Stimulated activated naive B cell treated with anti-CD40 and anti-IgM and Interleukin-4, amounts not matched to agents 10 μg/mL and 1 μg/mL and 100 μg/mL, for 72 hours (primary cell): ENCODE data around the gene SIK3.

ENCODE experiments used
- ATAC-seq, 2 donors: fragments of 150-1000 bp; cut with Tn5 transposase; replicated peaks; 2 replicates each; pipeline ENCODE4 v1.10.0; 2021; ENCODE audit warnings: moderate library complexity in 1 of 2
- DNase-seq: peaks from one replicate; pipeline ENCODE4 v3.0.0; 2021
- H3K27ac Mint-ChIP-seq: one replicate; pipeline ENCODE4 v1.8.0; 2022; ENCODE audit warnings: mild to moderate bottlenecking, mixed read lengths
- H3K27me3 Mint-ChIP-seq, 2 donors: one replicate each; pipeline ENCODE4 v1.8.0; 2022; ENCODE audit warnings: mixed read lengths in 2 of 2
- H3K36me3 Mint-ChIP-seq, 2 donors: one replicate each; pipeline ENCODE4 v1.8.0; 2022; ENCODE audit warnings: mixed read lengths in 2 of 2, mild to moderate bottlenecking in 1 of 2
- H3K4me1 Mint-ChIP-seq, 2 donors: one replicate each; pipeline ENCODE4 v1.8.0; 2022; ENCODE audit warnings: mixed read lengths in 2 of 2, mild to moderate bottlenecking in 1 of 2
- H3K4me3 Mint-ChIP-seq, 2 donors: one replicate each; pipeline ENCODE4 v1.8.0; 2022; ENCODE audit warnings: mild to moderate bottlenecking in 2 of 2, mixed read lengths in 2 of 2, moderate library complexity in 1 of 2
- H3K9me3 Mint-ChIP-seq, 2 donors: one replicate each; pipeline ENCODE4 v1.8.0; 2022; ENCODE audit warnings: mixed read lengths in 2 of 2, mild to moderate bottlenecking in 1 of 2

SIK3 gene

GRCh38 chr11:116932181-116932580, 166.0 kb downstream of the SIK3 start:
- Mint-ChIP-seq H3K4me1 (peaks cover 47 to 72% of the 10 kb centered on the region in 2 donors), H3K36me3 (peaks cover 19 to 29% of the 10 kb centered on the region in 2 donors), H3K27me3 (no peaks in the 10 kb centered on the region), H3K9me3 (peaks cover 5 to 10% of the 10 kb centered on the region in 2 donors), H3K4me3 (peak overlapping the region in 1 of 2 donors; percentile 46), H3K27ac (peak overlapping the region; percentile 70)
- no peak for DNase-seq
- no peak for ATAC-seq

- Mint-ChIP-seq H3K27ac (peak overlapping the region; percentile 91), H3K9me3 (peaks cover 5 to 10% of the 10 kb centered on the region in 2 donors), H3K27me3 (no peaks in the 10 kb centered on the region), H3K36me3 (peaks cover 16 to 25% of the 10 kb centered on the region in 2 donors), H3K4me3 (peak overlapping the region; percentile 36 to 46), H3K4me1 (peaks cover 46 to 74% of the 10 kb centered on the region in 2 donors)
- ATAC-seq (peak; percentile 32 to 45), DNase-seq (no peak)
Measured at GRCh38 chr11:116931206-116931953, 166.8 kb downstream of the SIK3 start.

GRCh38 chr11:116930586-116930985, 167.6 kb downstream of the SIK3 start:
- no peak for DNase-seq
- Mint-ChIP-seq H3K27ac (peak overlapping the region; percentile 91), H3K9me3 (peaks cover 5 to 10% of the 10 kb centered on the region in 2 donors), H3K36me3 (peaks cover 15 to 25% of the 10 kb centered on the region in 2 donors), H3K4me1 (peaks cover 46 to 81% of the 10 kb centered on the region in 2 donors), H3K27me3 (no peaks in the 10 kb centered on the region), H3K4me3 (peak overlapping the region; percentile 78 to 84)
- ATAC-seq: no peak

- Mint-ChIP-seq H3K4me3 (peak overlapping the region; percentile 78 to 84), H3K9me3 (peaks cover 5 to 10% of the 10 kb centered on the region in 2 donors), H3K36me3 (peaks cover 15 to 25% of the 10 kb centered on the region in 2 donors), H3K27ac (peak overlapping the region; percentile 91), H3K27me3 (no peaks in the 10 kb centered on the region), H3K4me1 (peaks cover 46 to 83% of the 10 kb centered on the region in 2 donors)
- DNase-seq: no peak
- ATAC-seq: no peak
Measured at GRCh38 chr11:116930177-116930576, 168.1 kb downstream of the SIK3 start.

GRCh38 chr11:116929414-116930090, 168.7 kb downstream of the SIK3 start:
- H3K27me3 Mint-ChIP-seq: no peaks in the 10 kb centered on the region
- peak overlapping the region; percentile 91 for H3K27ac Mint-ChIP-seq
- H3K36me3 Mint-ChIP-seq: peaks cover 20 to 29% of the 10 kb centered on the region in 2 donors
- DNase-seq (no peak), ATAC-seq (no peak)
- H3K4me1 Mint-ChIP-seq: peaks cover 53 to 86% of the 10 kb centered on the region in 2 donors
- H3K9me3 Mint-ChIP-seq: peaks cover 5 to 10% of the 10 kb centered on the region in 2 donors
- peak overlapping the region; percentile 78 to 84 for H3K4me3 Mint-ChIP-seq

GRCh38 chr11:116928845-116929244, 169.4 kb downstream of the SIK3 start:
- peaks cover 3 to 5% of the 10 kb centered on the region in 2 donors for H3K9me3 Mint-ChIP-seq
- H3K4me3 Mint-ChIP-seq: peak overlapping the region in 1 of 2 donors; percentile 57
- peaks cover 17 to 24% of the 10 kb centered on the region in 2 donors for H3K36me3 Mint-ChIP-seq
- H3K27ac Mint-ChIP-seq: peak overlapping the region; percentile 80
- no peaks in the 10 kb centered on the region for H3K27me3 Mint-ChIP-seq
- H3K4me1 Mint-ChIP-seq: peaks cover 51 to 83% of the 10 kb centered on the region in 2 donors
- DNase-seq (no peak), ATAC-seq (no peak)

DNA sequence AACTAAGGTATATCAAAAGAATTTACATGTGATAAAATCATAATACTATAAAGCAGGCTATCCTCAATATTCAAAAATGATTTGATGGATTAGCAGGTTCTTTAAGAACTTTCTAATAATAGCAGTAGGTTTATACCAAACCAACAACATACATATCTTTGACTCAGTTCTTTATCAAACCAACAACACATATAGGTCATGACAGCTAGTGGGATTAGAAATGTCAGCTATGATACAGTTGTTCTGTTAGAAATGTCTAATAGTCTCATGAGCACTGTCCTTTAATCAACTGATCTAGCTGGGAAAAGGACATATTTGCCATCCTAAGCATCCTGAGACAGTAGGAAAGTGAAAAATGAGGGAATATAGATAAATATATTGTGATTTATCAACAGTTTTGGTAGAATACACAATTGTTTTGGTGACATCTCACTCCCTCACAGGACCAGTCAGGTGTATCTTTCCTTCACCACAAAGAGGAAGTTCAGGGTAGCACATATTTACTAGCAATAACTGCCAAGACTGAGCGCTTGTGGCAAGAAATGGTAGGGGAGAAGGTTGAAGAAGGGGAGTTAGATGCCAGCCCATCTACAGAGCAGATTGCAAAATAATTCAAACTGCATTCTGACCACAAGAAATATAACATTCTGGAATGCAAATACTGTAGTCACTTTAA, 170.0 kb downstream of the SIK3 start:
- peaks cover 18% of the 10 kb centered on the region in 2 donors for H3K36me3 Mint-ChIP-seq
- peak overlapping the region; percentile 22 to 45 for H3K4me3 Mint-ChIP-seq
- peaks cover 48 to 78% of the 10 kb centered on the region in 2 donors for H3K4me1 Mint-ChIP-seq
- peak overlapping the region; percentile 91 for H3K27ac Mint-ChIP-seq
- H3K9me3 Mint-ChIP-seq: no peaks in the 10 kb centered on the region
- DNase-seq: peak; percentile 40
- no peaks in the 10 kb centered on the region for H3K27me3 Mint-ChIP-seq
- peak; percentile 88 to 91 for ATAC-seq

GRCh38 chr11:116927163-116927974, 170.9 kb downstream of the SIK3 start:
- peaks cover 18% of the 10 kb centered on the region in 2 donors for H3K36me3 Mint-ChIP-seq
- H3K27me3 Mint-ChIP-seq: no peaks in the 10 kb centered on the region
- H3K27ac Mint-ChIP-seq: peak overlapping the region; percentile 76
- no peaks in the 10 kb centered on the region for H3K9me3 Mint-ChIP-seq
- ATAC-seq (peak; percentile 36 to 44), DNase-seq (peak; percentile 39)
- H3K4me1 Mint-ChIP-seq: peaks cover 43 to 71% of the 10 kb centered on the region in 2 donors
- H3K4me3 Mint-ChIP-seq: peak overlapping the region; percentile 32 to 36

GRCh38 chr11:116925050-116925449, 173.2 kb downstream of the SIK3 start:
- H3K27me3 Mint-ChIP-seq: no peaks in the 10 kb centered on the region
- peaks cover 33 to 56% of the 10 kb centered on the region in 2 donors for H3K4me1 Mint-ChIP-seq
- peak overlapping the region; percentile 74 to 79 for H3K4me3 Mint-ChIP-seq
- H3K27ac Mint-ChIP-seq: peak overlapping the region; percentile 94
- peaks cover 18 to 27% of the 10 kb centered on the region in 2 donors for H3K36me3 Mint-ChIP-seq
- ATAC-seq: peak; percentile 46 to 56
- DNase-seq: peak; percentile 21
- no peaks in the 10 kb centered on the region for H3K9me3 Mint-ChIP-seq

DNA sequence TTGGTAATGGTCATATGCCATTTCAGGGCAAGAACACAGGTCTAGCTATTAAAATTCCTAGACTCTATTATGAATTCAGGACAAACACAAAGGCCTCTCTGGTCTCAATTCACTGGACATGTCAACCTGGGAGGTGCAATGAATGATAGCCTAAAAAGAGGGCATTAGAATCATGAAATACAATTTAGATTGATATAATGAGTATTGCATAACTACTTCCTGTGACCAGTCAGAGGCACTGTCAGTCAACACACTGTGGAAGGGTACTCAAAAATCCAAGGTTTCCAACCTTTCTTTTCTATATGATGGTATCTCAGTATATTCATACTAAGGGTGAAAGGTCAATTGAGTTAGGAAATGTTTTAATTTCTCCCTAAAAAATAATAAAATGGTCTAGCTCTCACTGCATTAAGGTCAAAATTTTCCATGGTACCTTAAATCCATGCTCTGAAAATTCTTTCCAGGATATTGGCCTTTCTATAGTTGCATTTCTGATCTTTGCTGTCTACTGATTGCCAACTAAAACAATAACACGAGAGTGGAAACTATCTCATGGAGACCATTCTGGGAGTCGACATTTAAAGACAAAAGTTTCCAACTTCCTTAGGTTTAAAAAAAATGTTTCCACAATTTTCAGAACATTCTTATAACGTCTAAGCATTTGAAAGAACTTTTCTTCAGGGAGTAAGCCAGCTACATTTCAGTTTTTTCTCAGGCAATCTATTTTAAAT, 179.1 kb downstream of the SIK3 start:
- no peaks in the 10 kb centered on the region for H3K27me3 Mint-ChIP-seq
- DNase-seq (no peak), ATAC-seq (no peak)
- no peaks in the 10 kb centered on the region for H3K9me3 Mint-ChIP-seq
- no peak overlapping the region for H3K4me3 Mint-ChIP-seq
- H3K36me3 Mint-ChIP-seq: peaks cover 10 to 22% of the 10 kb centered on the region in 2 donors
- H3K4me1 Mint-ChIP-seq: peaks cover 17 to 30% of the 10 kb centered on the region in 2 donors
- no peak overlapping the region for H3K27ac Mint-ChIP-seq

DNA sequence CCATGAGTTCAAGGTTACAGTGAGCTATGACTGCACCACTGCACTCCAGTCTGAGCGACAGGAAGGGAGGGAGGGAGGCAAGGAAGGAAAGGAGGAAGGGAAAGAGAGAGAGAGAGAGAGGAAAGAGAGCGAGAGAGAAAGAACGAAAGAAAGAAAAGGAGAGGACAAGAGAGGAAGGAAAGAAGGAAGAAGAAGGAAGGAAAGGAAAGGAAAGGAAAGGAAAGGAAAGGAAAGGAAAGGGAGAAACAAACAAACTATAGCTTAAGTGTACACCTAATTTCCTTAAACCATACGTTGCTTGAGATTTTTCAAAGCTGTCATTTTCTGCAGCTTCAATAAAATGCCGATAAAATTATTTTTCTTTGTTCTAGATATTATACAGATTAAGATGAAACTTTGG, 180.6 kb downstream of the SIK3 start:
- Mint-ChIP-seq H3K27ac (peak overlapping the region; percentile 31), H3K4me1 (peaks cover 17 to 42% of the 10 kb centered on the region in 2 donors), H3K27me3 (no peaks in the 10 kb centered on the region), H3K9me3 (no peaks in the 10 kb centered on the region), H3K36me3 (peaks cover 3 to 22% of the 10 kb centered on the region in 2 donors), H3K4me3 (no peak overlapping the region)
- ATAC-seq: no peak
- DNase-seq: no peak

DNA sequence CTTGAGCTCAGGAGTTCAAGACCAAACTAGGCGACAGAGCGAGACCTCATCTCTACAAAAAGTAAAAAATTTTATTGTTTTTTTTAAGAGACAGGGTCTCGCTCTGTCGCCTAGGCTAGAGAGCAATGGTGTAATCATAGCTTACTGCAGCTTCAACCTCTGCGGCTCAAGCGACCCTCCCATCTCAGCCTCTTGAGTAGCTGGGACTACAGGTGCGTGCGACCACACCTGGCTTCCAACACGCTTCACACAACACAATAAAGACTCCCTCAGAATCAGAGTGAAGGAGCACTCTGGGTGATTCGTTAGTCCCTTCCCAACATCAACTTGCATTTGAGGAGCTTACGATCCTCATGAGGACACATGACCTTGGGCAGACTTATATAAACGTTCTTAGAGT, 181.3 kb downstream of the SIK3 start:
- peak overlapping the region in 1 of 2 donors; percentile 6 for H3K4me3 Mint-ChIP-seq

DNA sequence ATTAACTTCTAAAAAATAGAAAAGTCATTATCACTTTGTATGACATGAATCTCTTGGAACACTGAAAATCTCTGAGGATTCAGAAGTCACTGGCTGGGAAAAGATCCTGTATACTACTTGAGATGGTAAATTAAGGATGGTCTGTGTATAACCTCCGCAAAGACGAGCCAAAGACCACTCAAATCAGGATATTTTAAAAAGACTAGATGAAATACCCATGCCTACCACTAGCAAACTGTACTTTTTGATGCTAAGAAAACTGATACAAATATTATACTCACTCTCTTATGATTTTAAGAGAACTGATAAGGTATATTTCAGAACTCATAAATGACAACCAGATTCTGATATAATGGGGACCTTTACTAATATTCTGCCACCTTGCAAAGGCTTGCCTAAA, 182.2 kb downstream of the SIK3 start:
- peaks cover 17 to 42% of the 10 kb centered on the region in 2 donors for H3K4me1 Mint-ChIP-seq
- no peak for ATAC-seq
- no peaks in the 10 kb centered on the region for H3K9me3 Mint-ChIP-seq
- H3K36me3 Mint-ChIP-seq: peaks cover 6 to 26% of the 10 kb centered on the region in 2 donors
- DNase-seq: no peak
- no peak overlapping the region for H3K4me3 Mint-ChIP-seq
- no peaks in the 10 kb centered on the region for H3K27me3 Mint-ChIP-seq
- H3K27ac Mint-ChIP-seq: no peak overlapping the region

More for the DNA sequence above, 181.3 kb downstream of the SIK3 start:
- DNase-seq (no peak), ATAC-seq (peak; percentile 48 to 63)
- H3K27me3 Mint-ChIP-seq: no peaks in the 10 kb centered on the region
- peaks cover 17 to 42% of the 10 kb centered on the region in 2 donors for H3K4me1 Mint-ChIP-seq
- peaks cover 6 to 25% of the 10 kb centered on the region in 2 donors for H3K36me3 Mint-ChIP-seq
- peak overlapping the region; percentile 80 for H3K27ac Mint-ChIP-seq
- H3K9me3 Mint-ChIP-seq: no peaks in the 10 kb centered on the region
